Activated CD4-positive, alpha-beta T cell treated with anti-CD3 and anti-CD28 coated beads, Interleukin-2, Interleukin-6, amounts not matched to agents 100 ng/mL and 50 ng/mL, durations not matched to agents 16 hours and 8 hours (primary cell): Measurements from ENCODE around the gene OR4A47.
"Not testable (repeated sequence)": the region's sequence is repeated elsewhere in the genome, so short reads cannot be mapped to it uniquely, and the experiment has no call there.

ENCODE experiments used
- DNase-seq: peaks from one replicate; pipeline ENCODE4 v3.0.0-alpha.2; 2020

Gene OR4A47, protein sequence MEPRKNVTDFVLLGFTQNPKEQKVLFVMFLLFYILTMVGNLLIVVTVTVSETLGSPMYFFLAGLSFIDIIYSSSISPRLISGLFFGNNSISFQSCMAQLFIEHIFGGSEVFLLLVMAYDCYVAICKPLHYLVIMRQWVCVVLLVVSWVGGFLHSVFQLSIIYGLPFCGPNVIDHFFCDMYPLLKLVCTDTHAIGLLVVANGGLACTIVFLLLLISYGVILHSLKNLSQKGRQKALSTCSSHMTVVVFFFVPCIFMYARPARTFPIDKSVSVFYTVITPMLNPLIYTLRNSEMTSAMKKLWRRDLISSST

DNA sequence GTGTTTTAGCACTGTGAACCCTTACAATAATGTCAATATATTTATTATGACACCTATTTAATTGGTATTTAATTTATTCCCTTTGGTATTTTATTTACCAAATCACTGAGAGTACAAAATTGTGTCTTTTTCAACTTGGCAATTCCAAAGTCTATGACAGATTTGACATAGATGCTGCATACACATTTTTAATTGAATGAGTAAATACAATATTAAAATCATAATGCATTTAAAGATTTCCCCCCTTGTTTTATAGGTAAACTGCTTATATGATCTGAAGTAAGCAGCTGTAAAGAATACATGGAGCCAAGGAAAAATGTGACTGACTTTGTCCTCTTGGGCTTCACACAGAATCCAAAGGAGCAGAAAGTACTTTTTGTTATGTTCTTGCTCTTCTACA, at the start of gene OR4A47:
Gene OR4A47, plus strand, starts transcription at position 301 of the 400 bp plus-strand sequence. Its CDS starts 0 bp downstream, at position 301.
- DNase-seq: not testable (repeated sequence)

- not testable (repeated sequence) for DNase-seq
Measured at GRCh38 chr11:48455909-48456308, 32.7 kb upstream of the OR4A47 start.

GRCh38 chr11:48473966-48474365, 14.6 kb upstream of the OR4A47 start:
- not testable (repeated sequence) for DNase-seq

DNA sequence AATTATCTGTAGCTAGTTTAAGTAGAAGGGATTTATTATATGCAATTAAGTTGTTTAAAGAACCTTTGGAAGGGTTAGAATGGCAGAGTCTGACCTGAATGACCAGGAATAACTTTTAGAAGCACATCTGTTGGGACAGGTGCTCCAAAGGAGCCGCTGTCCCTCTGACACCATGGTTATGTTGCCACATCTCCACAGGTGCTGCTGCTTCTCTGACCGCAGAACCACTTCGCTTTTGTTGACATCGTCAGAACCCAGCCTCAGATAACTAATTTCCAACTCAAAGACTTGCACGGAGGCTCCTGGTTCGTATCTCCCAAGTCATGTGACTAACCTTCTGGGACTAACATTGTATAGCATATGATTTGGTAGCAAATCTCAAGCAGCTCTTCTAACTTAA, 13.9 kb upstream of the OR4A47 start:
- not testable (repeated sequence) for DNase-seq

- not testable (repeated sequence) for DNase-seq
Measured at GRCh38 chr11:48506169-48506568, 17.6 kb downstream of the OR4A47 start.

DNA sequence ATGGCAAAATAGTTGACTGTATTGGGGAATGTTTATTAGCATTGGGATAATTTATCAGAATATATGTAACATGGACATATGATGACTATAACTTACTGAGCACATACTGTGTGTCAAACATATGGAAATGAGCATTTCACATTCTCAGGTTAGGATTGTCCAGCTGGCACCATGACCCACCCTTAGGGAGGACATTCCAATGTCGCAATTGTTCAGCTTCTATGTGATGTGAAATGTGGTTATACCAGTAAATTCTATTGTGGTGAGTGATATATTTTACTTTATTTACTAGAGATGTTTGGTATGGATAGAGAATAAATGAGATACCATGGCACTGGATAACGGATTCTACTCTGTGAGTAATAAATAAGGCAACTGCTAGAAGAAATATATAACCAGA, 50.4 kb downstream of the OR4A47 start:
- DNase-seq: no peak
